HEK293 (cell line): Measurements from ENCODE around the gene CPTP.
A peak's percentile ranks its signal among the peaks of the same experiment; 100 is the strongest.

Experiments
- CTCF ChIA-PET: fragments of 350-600 bp; formaldehyde crosslinking; extraction: SDS; loops from one replicate; lab custom pipeline; 2021; ENCODE audit warnings: antibody characterized with exemption; lab: Yijun Ruan, JAX
- POLR2A ChIA-PET: fragments of 300-600 bp; formaldehyde crosslinking; extraction: SDS; loops from one replicate; lab custom pipeline; 2020; ENCODE audit warnings: antibody characterized with exemption, inconsistent platforms; lab: Yijun Ruan, JAX
- H3K27ac ChIP-seq: fragments of 200-500 bp; sonication (Bioruptor generic); 2 replicates; pipeline ENCODE4 v1.5.1; 2014; ENCODE audit warnings: low read depth, low read length, control low read depth, inconsistent platforms; ENCODE audit errors: extremely low read depth
- H3K36me3 ChIP-seq, 2 experiments: fragments of 200-500 bp in 1 of 2; sonication (Bioruptor generic) in 1 of 2; 1 replicate in 1 of 2; 2 replicates in 1 of 2; pipeline ENCODE4 v1.5.1; 2014 to 2017; ENCODE audit warnings: inconsistent platforms in 2 of 2, low read length in 2 of 2; ENCODE audit not compliant: control insufficient read depth in 2 of 2, insufficient read depth in 1 of 2
- H3K4me1 ChIP-seq: fragments of 200-500 bp; sonication (Bioruptor generic); 2 replicates; pipeline ENCODE4 v1.5.1; 2014; ENCODE audit warnings: mild to moderate bottlenecking, low read length, inconsistent platforms; ENCODE audit not compliant: control insufficient read depth, insufficient read depth
- H3K4me3 ChIP-seq: 2 replicates; pipeline ENCODE4 v1.5.1; 2011; ENCODE audit warnings: low read depth, mild to moderate bottlenecking, control low read depth, low read length, moderate library complexity
- H3K9me3 ChIP-seq: fragments of 200-500 bp; sonication (Bioruptor generic); 2 replicates; pipeline ENCODE4 v1.5.1; 2014; ENCODE audit warnings: low read depth, low read length, inconsistent platforms; ENCODE audit not compliant: control insufficient read depth, insufficient read depth
- BCL11A ChIP-seq: fragments of 450-650 bp; formaldehyde crosslinking; IDR thresholded peaks from 2 replicates; pipeline ENCODE4 v1.5.1; 2016; ENCODE audit warnings: low read depth, missing biosample characterization, missing genetic modification characterization
- FEZF1 ChIP-seq: fragments of 450-650 bp; formaldehyde crosslinking; IDR thresholded peaks from 2 replicates; pipeline ENCODE4 v1.5.1; 2016; ENCODE audit warnings: missing biosample characterization, missing genetic modification characterization
- HIC1 ChIP-seq: fragments of 450-650 bp; formaldehyde crosslinking; IDR thresholded peaks from 2 replicates; pipeline ENCODE4 v1.5.1; 2016; ENCODE audit warnings: missing biosample characterization, missing genetic modification characterization
- KLF9 ChIP-seq: fragments of 450-650 bp; formaldehyde crosslinking; IDR thresholded peaks from 2 replicates; pipeline ENCODE4 v1.5.1; 2016; ENCODE audit warnings: missing biosample characterization, missing genetic modification characterization, low read depth
- MEIS1 ChIP-seq: sonication (generic); formaldehyde crosslinking; IDR thresholded peaks from 2 replicates; pipeline ENCODE4 v1.8.1; 2022; ENCODE audit warnings: missing genetic modification reagents, mild to moderate bottlenecking, borderline replicate concordance
- MZF1 ChIP-seq: fragments of 450-650 bp; formaldehyde crosslinking; IDR thresholded peaks from 2 replicates; pipeline ENCODE4 v1.5.1; 2017; ENCODE audit warnings: missing biosample characterization, missing genetic modification characterization, borderline replicate concordance
- OVOL3 ChIP-seq: fragments of 450-650 bp; formaldehyde crosslinking; IDR thresholded peaks from 2 replicates; pipeline ENCODE4 v1.5.1; 2016; ENCODE audit warnings: missing biosample characterization, missing genetic modification characterization
- SCRT1 ChIP-seq: fragments of 450-650 bp; formaldehyde crosslinking; IDR thresholded peaks from 2 replicates; pipeline ENCODE4 v1.5.1; 2016; ENCODE audit warnings: missing biosample characterization, missing genetic modification characterization, borderline replicate concordance
- ZNF10 ChIP-seq: fragments of 450-650 bp; formaldehyde crosslinking; IDR thresholded peaks from 2 replicates; pipeline ENCODE4 v1.5.1; 2017; ENCODE audit warnings: missing biosample characterization, missing genetic modification characterization
- ZNF114 ChIP-seq: fragments of 450-650 bp; formaldehyde crosslinking; IDR thresholded peaks from 2 replicates; pipeline ENCODE4 v1.5.0; 2017; ENCODE audit warnings: missing biosample characterization, missing genetic modification characterization
- ZNF133 ChIP-seq: fragments of 450-650 bp; formaldehyde crosslinking; IDR thresholded peaks from 2 replicates; pipeline ENCODE4 v1.5.1; 2016; ENCODE audit warnings: missing biosample characterization, missing genetic modification characterization
- ZNF140 ChIP-seq: fragments of 450-650 bp; formaldehyde crosslinking; IDR thresholded peaks from 2 replicates; pipeline ENCODE4 v1.5.1; 2016; ENCODE audit warnings: missing biosample characterization, missing genetic modification characterization
- ZNF19 ChIP-seq: fragments of 450-650 bp; formaldehyde crosslinking; IDR thresholded peaks from 2 replicates; pipeline ENCODE4; 2016; ENCODE audit warnings: missing biosample characterization, missing genetic modification characterization, low read depth
- ZNF2 ChIP-seq: fragments of 450-650 bp; formaldehyde crosslinking; IDR thresholded peaks from 2 replicates; pipeline ENCODE4 v1.5.1; 2016; ENCODE audit warnings: missing biosample characterization, missing genetic modification characterization
- ZNF239 ChIP-seq: fragments of 450-650 bp; formaldehyde crosslinking; IDR thresholded peaks from 2 replicates; pipeline ENCODE4 v1.5.1; 2016; ENCODE audit warnings: missing biosample characterization, missing genetic modification characterization
- ZNF266 ChIP-seq: fragments of 450-650 bp; formaldehyde crosslinking; IDR thresholded peaks from 2 replicates; pipeline ENCODE4 v1.5.1; 2016; ENCODE audit warnings: missing biosample characterization, missing genetic modification characterization, low read depth
- ZNF394 ChIP-seq: fragments of 450-650 bp; formaldehyde crosslinking; IDR thresholded peaks from 2 replicates; pipeline ENCODE4 v1.5.1; 2016; ENCODE audit warnings: missing biosample characterization, missing genetic modification characterization, mild to moderate bottlenecking, moderate library complexity, borderline replicate concordance
- ZNF423 ChIP-seq: fragments of 450-650 bp; formaldehyde crosslinking; IDR thresholded peaks from 2 replicates; pipeline ENCODE4 v1.5.1; 2016; ENCODE audit warnings: missing biosample characterization, missing genetic modification characterization
- ZNF48 ChIP-seq: fragments of 450-650 bp; formaldehyde crosslinking; IDR thresholded peaks from 2 replicates; pipeline ENCODE4 v1.5.1; 2016; ENCODE audit warnings: missing biosample characterization, missing genetic modification characterization
- ZNF501 ChIP-seq: fragments of 450-650 bp; formaldehyde crosslinking; IDR thresholded peaks from 2 replicates; pipeline ENCODE4 v1.5.1; 2016; ENCODE audit warnings: missing biosample characterization, missing genetic modification characterization
- ZNF510 ChIP-seq: fragments of 450-650 bp; formaldehyde crosslinking; IDR thresholded peaks from 2 replicates; pipeline ENCODE4 v1.5.1; 2018; ENCODE audit warnings: mild to moderate bottlenecking, missing genetic modification characterization, missing biosample characterization; ENCODE audit not compliant: insufficient replicate concordance
- ZNF626 ChIP-seq: fragments of 450-650 bp; sonication (Bioruptor Pico); formaldehyde crosslinking; IDR thresholded peaks from 2 replicates; pipeline ENCODE4 v1.5.1; 2018; ENCODE audit warnings: missing biosample characterization, missing genetic modification characterization, inconsistent platforms
- ZNF639 ChIP-seq: fragments of 450-650 bp; formaldehyde crosslinking; IDR thresholded peaks from 2 replicates; pipeline ENCODE4 v1.5.1; 2016; ENCODE audit warnings: missing biosample characterization, missing genetic modification characterization
- ZNF677 ChIP-seq: fragments of 450-650 bp; IDR thresholded peaks from 2 replicates; pipeline ENCODE4 v1.5.0; 2018; ENCODE audit warnings: missing biosample characterization, mild to moderate bottlenecking, missing genetic modification characterization, moderate library complexity
- ZNF776 ChIP-seq: fragments of 450-650 bp; formaldehyde crosslinking; IDR thresholded peaks from 2 replicates; pipeline ENCODE4 v1.5.0; 2017; ENCODE audit warnings: missing biosample characterization, missing genetic modification characterization, borderline replicate concordance
- ZNF785 ChIP-seq: fragments of 450-650 bp; formaldehyde crosslinking; IDR thresholded peaks from 2 replicates; pipeline ENCODE4 v1.5.1; 2016; ENCODE audit warnings: missing biosample characterization, missing genetic modification characterization
- ZSCAN30 ChIP-seq: fragments of 450-650 bp; IDR thresholded peaks from 2 replicates; pipeline ENCODE4 v1.5.1; 2018; ENCODE audit warnings: missing biosample characterization, mild to moderate bottlenecking, missing genetic modification characterization, moderate library complexity
- TF ChIP-seq, protein P1 (sequence below): fragments of 450-650 bp; formaldehyde crosslinking; IDR thresholded peaks from 2 replicates; pipeline ENCODE4 v1.5.1; 2016; ENCODE audit warnings: missing biosample characterization, missing genetic modification characterization
- TF ChIP-seq, protein P2 (sequence below): fragments of 450-650 bp; formaldehyde crosslinking; IDR thresholded peaks from 2 replicates; pipeline ENCODE4 v1.5.1; 2016; ENCODE audit warnings: missing biosample characterization, missing genetic modification characterization, low read depth

The CPTP gene

GRCh38 chr1:1307261-1307922, 17.2 kb upstream of the CPTP start (continued):
- TF ChIP-seq ZNF501 (tag by site-specific recombination) (no peak), KLF9 (0 out of 2 replicates have a peak, but pooled peaks have one; percentile 23), ZNF394 (tag by site-specific recombination) (no peak), HIC1 (peak; percentile 83), ZNF266 (tag by site-specific recombination) (no peak), ZNF48 (tag by site-specific recombination) (no peak)

GRCh38 chr1:1307923-1308755, 16.5 kb upstream of the CPTP start, which contains the start of the genes ACAP3 and PUSL1:
Gene ACAP3, minus strand, starts transcription at chr1:1307930. Its CDS starts 115 bp downstream, at chr1:1307815.
Gene PUSL1, plus strand, starts transcription at chr1:1308597. Its CDS starts 47 bp downstream, at chr1:1308644.
- CTCF ChIA-PET = no interaction called here
- Histone ChIP-seq H3K27ac (peak within 1 kb of the TSS; percentile 96), H3K9me3 (no peaks in the 10 kb centered on the region), H3K36me3 (peaks cover 0 to 44% of the 10 kb centered on the region in 2 experiments; a peak in 1 of 3 replicates), H3K4me1 (peaks cover 20% of the 10 kb centered on the region), H3K4me3 (peak within 1 kb of the TSS; percentile 81)
- POLR2A ChIA-PET = no interaction called here
- TF ChIP-seq ZNF423 = peak; percentile 96
- TF ChIP-seq ZNF2 (tag by site-specific recombination) = peak; percentile 85
- no peak for TF ChIP-seq ZNF114 (tag by site-specific recombination)
- TF ChIP-seq, protein P1, sequence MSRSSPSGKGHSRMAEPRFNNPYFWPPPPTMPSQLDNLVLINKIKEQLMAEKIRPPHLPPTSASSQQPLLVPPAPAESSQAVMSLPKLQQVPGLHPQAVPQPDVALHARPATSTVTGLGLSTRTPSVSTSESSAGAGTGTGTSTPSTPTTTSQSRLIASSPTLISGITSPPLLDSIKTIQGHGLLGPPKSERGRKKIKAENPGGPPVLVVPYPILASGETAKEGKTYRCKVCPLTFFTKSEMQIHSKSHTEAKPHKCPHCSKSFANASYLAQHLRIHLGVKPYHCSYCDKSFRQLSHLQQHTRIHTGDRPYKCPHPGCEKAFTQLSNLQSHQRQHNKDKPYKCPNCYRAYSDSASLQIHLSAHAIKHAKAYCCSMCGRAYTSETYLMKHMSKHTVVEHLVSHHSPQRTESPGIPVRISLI (tag by site-specific recombination) = no peak
- TF ChIP-seq ZNF785 (tag by site-specific recombination) = peak; percentile 60; the same call in 1 of the 2 replicates
- no peak for TF ChIP-seq ZNF510 (tag by site-specific recombination)
- no peak for TF ChIP-seq ZNF626
- TF ChIP-seq ZNF639 (tag by site-specific recombination) = peak; percentile 80
- TF ChIP-seq ZNF140 (tag by site-specific recombination) = no peak
- TF ChIP-seq BCL11A = no peak
- 0 out of 2 replicates have a peak, but pooled peaks have one; percentile 16 for TF ChIP-seq ZNF10 (tag by site-specific recombination)
- TF ChIP-seq ZNF19 (tag by site-specific recombination) = no peak
- TF ChIP-seq FEZF1 (tag by site-specific recombination) = peak; percentile 6; the same call in 1 of the 2 replicates
- no peak for TF ChIP-seq SCRT1 (tag by site-specific recombination)
- TF ChIP-seq ZNF501 (tag by site-specific recombination) = peak; percentile 54
- TF ChIP-seq ZNF133 (tag by site-specific recombination) = no peak
- TF ChIP-seq ZNF239 (tag by site-specific recombination) = no peak
- no peak for TF ChIP-seq MEIS1 (CRISPR knock-in tag)
- TF ChIP-seq, protein P2, sequence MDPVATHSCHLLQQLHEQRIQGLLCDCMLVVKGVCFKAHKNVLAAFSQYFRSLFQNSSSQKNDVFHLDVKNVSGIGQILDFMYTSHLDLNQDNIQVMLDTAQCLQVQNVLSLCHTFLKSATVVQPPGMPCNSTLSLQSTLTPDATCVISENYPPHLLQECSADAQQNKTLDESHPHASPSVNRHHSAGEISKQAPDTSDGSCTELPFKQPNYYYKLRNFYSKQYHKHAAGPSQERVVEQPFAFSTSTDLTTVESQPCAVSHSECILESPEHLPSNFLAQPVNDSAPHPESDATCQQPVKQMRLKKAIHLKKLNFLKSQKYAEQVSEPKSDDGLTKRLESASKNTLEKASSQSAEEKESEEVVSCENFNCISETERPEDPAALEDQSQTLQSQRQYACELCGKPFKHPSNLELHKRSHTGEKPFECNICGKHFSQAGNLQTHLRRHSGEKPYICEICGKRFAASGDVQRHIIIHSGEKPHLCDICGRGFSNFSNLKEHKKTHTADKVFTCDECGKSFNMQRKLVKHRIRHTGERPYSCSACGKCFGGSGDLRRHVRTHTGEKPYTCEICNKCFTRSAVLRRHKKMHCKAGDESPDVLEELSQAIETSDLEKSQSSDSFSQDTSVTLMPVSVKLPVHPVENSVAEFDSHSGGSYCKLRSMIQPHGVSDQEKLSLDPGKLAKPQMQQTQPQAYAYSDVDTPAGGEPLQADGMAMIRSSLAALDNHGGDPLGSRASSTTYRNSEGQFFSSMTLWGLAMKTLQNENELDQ (tag by site-specific recombination) = no peak
- no peak; the same call in 1 of the 2 replicates for TF ChIP-seq MZF1 (tag by site-specific recombination)
- TF ChIP-seq ZNF677 (tag by site-specific recombination) = no peak
- no peak for TF ChIP-seq OVOL3 (tag by site-specific recombination)
- TF ChIP-seq ZSCAN30 (tag by site-specific recombination) = peak; percentile 62
- TF ChIP-seq ZNF776 (tag by site-specific recombination) = no peak
